ENCODE measurements around the gene NPAT.
"Not testable (repeated sequence)": the region's sequence is repeated elsewhere in the genome, so short reads cannot be mapped to it uniquely, and the experiment has no call there.

NPAT gene

DNA sequence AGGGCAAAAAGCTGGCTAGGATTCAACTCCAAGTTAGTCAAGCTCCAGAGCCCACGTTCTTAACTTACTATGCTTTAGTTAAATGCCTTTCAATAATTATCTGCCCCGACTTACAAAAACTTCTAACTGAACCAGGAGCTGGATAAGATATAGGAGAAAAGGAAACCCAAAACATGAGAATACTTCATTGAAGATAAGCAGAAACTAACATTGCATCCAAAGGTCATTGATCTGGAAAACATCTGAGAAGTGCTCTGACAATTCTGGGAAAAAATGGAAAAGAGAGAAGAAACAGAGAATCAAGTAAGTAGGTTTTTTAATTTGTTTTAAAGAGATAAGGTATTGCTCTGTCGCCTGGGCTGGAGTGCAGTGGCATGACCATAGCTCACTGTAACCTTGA lies 73.9 kb downstream of the NPAT start:
- DNase-seq (ENCODE audit: low spot score): no peak

DNA sequence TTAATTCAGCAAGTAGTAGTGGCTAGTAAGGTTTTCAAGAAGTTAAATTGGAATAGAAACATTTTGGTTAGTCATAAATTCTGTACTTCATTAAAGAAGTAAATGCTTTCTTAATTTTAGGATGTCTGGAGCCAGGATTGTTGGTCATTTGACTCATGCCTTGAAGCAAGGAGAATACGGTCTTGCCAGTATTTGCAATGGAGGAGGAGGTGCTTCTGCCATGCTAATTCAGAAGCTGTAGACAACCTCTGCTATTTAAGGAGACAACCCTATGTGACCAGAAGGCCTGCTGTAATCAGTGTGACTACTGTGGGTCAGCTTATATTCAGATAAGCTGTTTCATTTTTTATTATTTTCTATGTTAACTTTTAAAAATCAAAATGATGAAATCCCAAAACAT lies 75.3 kb downstream of the NPAT start:
- no peak for DNase-seq (ENCODE audit: low spot score)

- no peak for DNase-seq (ENCODE audit: low spot score)
These were observed 77.8 kb downstream of the NPAT start for GRCh38 chr11:108144615-108145014.

DNA sequence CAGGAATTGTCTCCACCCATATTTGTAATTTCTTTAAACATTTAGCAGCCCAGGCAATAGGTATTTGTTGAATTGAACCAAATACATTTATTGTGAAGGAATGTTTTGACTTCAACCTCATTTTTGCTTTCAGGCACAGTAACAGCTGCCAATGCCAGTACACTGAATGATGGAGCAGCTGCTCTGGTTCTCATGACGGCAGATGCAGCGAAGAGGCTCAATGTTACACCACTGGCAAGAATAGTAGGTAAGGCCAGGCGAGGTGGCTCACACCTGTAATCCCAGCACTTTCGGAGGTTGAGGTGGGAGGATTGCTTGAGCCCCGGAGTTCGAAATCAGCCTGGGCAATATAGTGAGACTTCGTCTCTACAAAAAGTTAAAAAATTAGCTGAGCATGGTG lies 80.1 kb downstream of the NPAT start:
- no peak for DNase-seq (ENCODE audit: low spot score)

GRCh38 chr11:108137212-108137611 lies 85.2 kb downstream of the NPAT start:
- no peak for DNase-seq (ENCODE audit: low spot score)

- no peak for DNase-seq (ENCODE audit: low spot score)
These were observed 86.4 kb downstream of the NPAT start for GRCh38 chr11:108135845-108136544.

- DNase-seq (ENCODE audit: low spot score): not testable (repeated sequence)
These were observed 89.4 kb downstream of the NPAT start for GRCh38 chr11:108132993-108133538.

DNA sequence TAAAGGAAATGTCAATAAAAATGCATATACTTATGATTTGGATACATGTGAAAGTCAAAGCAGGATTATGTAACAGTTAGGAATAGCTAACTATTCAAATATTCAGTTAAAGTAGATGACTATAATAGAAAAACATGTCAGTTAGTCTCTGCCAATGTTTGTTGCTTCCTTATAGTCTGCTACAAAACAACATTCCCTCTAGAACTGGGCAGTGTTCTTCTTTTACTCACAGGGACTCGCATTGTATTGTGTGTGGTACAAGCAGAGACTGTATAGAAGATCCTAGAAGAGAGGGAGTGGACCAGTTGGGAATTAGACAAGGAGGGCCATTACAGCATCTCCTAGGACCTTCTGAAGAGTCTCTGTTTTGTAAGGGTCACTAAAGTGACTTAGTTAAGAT lies 90.4 kb downstream of the NPAT start:
- DNase-seq (ENCODE audit: low spot score): no peak

DNA sequence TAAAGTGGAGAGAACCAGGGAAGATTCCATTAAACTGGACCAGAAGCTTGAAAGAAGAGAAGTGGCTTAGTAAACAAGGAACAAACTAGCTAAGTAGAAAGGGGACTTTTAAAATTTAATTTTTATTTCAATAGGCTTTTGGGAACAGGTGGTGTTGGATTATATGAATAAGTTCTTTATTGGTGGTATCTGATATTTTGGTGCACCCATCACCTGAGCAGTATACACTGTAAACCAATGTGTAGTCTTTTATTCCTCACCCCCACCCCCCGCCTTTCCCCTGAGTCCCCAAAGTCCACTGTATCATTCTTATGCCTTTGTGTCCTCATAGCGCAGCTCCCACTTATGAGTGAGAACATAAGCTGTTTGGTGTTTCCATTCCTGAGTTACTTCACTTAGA lies 93.7 kb downstream of the NPAT start:
- no peak for DNase-seq (ENCODE audit: low spot score)

DNA sequence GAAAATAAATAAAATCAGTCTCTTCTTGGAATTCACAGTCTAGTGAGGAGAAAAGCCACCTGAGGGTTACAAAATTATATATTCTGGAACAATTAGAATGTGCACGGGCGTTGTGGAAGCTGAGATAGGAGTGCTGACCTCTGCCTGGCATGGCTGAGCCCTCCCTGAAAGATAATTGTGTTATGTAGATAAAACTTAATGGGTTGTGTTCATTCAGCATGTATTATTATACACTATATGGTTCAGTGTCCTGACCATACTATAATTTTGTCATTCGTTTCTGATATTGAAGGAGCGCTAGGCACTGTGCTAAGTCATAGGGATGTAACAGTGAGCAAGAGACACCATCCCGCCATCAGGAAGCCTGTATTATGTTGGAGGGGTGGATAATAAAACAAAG lies 97.3 kb downstream of the NPAT start:
- DNase-seq (ENCODE audit: low spot score): no peak

DNA sequence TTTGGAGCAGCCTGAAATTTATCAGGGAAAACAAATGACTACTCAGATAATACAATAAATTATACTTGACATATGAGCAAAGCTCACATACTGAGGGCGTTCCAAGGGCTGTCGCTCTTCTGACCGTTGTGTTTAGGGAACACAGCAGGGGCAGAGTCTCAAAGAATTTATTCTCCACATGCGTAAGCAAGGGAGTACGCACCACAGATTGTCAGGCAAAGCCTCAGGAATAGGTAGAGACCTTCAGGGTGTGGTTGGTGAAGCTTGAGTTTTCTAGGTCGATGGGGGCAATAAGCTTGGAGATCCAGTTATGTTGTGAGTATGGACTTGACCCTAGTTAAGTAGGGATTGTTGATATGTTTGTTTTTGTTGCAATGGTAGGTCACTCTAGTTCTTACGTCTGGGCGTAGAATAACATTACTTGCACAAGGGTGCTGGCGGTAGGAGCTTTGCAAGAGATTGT lies 100.2 kb downstream of the NPAT start:
- DNase-seq (ENCODE audit: low spot score): no peak

DNA sequence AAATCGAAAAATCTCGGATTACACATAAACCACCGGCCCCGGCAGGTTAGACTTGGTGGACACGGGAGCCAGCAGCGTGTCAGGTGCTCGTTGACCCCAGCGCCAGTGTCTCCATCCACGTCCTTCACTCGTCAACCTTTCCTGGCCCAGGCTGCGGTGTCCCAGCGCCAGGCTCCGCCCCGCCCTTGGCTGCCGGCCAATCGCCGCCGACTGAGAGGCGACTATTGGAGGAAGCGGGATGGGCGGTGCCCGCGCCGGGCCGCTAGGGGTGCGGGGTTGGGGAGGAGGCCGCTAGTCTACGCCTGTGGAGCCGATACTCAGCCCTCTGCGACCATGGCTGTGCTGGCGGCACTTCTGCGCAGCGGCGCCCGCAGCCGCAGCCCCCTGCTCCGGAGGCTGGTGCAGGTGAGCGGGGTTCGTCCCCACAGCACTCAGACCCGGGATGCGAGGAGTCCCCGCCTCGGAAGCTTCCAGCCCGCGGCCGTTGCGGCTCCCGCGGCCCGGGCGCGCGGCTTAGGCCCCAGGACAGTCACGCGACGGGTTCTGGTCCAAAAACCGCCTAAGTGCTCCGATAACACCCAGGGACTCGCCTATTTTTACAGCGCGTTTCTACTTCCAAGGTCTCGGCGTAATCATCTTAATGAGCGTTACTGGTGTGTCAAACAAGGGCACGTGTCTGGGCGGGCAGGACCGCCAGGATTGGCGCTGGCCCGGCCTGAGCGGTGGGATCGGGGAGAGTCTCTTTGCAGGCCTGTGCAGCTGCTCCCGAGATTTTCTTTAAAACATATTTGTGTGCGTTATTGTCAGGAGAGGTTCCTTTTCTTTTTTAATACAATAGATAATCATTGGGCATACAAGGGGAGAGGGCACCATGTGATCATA lies 100.9 kb downstream of the NPAT start, which contains the start of gene ACAT1:
Gene ACAT1, plus strand, starts transcription at position 294 of the 882 bp plus-strand sequence. Its CDS starts 40 bp downstream, at position 334.
- peak; percentile 88 for DNase-seq (ENCODE audit: low spot score)

GRCh38 chr11:108120936-108121273 lies 101.5 kb downstream of the NPAT start:
- not testable (repeated sequence) for DNase-seq (ENCODE audit: low spot score)

- DNase-seq (ENCODE audit: low spot score): peak; percentile 48
These were observed 104.6 kb downstream of the NPAT start for GRCh38 chr11:108117746-108118371.

DNA sequence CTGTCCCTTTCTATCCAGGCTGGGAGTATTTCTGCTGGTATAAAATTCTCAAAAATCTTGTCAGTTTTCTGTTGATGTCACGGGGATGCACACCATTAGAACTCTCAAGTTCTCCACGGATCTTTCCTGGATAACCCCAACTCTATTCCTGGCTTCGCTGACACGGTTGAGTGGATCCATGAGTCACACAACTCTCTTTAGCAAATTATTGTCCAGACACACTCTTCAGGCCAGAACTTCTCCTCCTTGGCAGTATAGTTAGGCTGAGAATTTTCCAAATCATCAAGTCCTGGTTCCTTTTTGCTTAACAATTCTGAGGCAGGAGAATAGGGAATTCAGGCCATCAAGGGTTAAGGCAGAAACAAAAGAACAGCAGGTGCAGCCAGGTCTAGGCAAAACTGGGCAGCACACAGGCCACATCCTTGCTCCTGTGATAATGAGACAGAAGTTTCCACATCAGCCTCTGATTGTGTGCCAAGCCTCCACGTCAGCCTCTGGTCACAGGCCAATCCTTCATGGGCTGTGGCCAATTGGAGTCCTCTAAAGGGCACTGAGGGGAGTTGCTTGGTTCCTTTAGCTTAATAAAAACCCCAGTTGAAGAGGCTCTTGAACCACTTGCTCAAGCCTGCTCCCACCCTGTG lies 106.8 kb downstream of the NPAT start:
- peak; percentile 35 for DNase-seq (ENCODE audit: low spot score)

DNA sequence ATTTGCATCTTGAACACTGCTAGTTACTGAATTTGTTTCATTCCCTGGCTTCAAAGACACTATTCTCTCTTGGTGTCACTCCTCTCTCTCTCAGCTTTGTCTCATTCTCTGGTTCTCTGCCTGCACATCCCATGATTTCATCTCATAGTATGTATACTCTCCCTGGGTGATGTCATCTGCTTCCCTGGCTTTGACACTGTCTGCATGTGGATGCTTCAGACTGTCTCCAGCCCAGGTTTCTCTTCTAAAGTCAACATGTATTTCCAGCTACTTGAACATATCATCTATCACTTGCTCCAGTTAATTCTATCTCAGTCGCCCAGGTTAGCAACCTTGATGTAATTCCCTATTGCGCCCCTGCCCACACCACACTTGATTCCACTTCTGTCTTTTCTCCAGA lies 110.4 kb downstream of the NPAT start:
- no peak for DNase-seq (ENCODE audit: low spot score)

DNA sequence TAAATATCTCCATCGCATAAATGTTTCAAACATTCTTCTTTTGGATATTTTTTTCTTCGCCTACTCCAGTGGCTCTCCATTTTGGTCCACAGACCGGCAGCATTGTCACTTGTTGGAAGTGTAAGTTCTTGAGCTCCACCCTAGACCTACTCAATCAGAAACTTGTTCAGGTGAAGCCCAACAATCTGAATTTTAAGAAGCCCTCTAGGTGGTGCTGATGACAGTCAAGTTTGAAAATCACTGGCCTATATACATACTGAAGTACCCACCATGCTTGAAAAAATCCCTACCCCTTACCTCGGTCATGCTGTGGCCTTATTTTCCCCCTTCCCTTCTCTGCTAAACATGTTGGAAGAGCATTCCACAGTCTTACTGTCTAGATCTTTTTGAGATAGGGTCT lies 111.3 kb downstream of the NPAT start:
- no peak for DNase-seq (ENCODE audit: low spot score)

Data from kidney capillary endothelial cell (primary cell).